ENCODE results near the gene SLC12A7.
"Not testable (repeated sequence)": the region's sequence is repeated elsewhere in the genome, so short reads cannot be mapped to it uniquely, and the experiment has no call there.

SLC12A7 gene

DNA sequence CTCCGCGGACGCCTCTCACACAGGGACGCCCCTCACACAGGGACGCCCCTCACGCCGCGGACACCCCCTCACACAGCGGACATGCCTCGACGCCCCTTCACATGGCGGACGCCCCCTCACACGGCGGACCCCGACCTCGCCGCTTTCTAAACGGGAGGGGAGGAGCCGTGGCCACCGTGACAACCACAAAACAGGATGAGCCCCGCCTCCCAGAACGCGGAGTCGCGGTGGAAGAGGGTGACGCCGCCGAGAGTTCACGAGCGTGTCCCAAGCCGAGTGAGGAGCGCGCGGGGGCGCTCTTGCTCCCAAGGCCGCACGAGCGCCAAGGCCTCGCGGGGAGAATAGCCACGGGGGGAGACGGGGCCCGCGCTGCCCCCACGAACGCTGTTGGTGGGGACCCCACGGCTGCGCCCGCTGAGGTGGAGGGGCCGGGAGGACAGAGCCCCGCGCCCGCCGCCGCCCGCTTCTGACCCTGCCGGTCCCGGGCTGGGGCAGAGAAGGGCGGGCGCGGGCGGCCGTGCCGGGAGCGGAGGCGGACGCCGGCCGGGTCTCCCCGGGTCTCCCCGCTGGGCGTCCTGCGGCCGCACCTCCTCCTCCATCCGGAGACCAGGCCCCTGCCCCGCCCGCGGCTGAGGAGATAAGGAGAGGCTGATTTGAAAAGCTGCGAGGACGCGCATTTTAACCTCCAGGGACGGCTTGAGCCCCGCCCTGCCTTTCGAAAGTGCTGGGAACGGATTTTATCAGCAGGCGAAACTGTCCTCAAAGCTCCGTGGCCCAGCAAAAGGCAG is 107.2 kb downstream of the SLC12A7 start:
- DNase-seq (ENCODE audit: low read depth): peak; percentile 39
- H3K4me3 ChIP-seq (ENCODE audit: low read length): peak overlapping the region; percentile 33
- TF ChIP-seq, protein P1, sequence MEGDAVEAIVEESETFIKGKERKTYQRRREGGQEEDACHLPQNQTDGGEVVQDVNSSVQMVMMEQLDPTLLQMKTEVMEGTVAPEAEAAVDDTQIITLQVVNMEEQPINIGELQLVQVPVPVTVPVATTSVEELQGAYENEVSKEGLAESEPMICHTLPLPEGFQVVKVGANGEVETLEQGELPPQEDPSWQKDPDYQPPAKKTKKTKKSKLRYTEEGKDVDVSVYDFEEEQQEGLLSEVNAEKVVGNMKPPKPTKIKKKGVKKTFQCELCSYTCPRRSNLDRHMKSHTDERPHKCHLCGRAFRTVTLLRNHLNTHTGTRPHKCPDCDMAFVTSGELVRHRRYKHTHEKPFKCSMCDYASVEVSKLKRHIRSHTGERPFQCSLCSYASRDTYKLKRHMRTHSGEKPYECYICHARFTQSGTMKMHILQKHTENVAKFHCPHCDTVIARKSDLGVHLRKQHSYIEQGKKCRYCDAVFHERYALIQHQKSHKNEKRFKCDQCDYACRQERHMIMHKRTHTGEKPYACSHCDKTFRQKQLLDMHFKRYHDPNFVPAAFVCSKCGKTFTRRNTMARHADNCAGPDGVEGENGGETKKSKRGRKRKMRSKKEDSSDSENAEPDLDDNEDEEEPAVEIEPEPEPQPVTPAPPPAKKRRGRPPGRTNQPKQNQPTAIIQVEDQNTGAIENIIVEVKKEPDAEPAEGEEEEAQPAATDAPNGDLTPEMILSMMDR (conservative IDR thresholded peaks at IDR 0.05; ENCODE audit: low read length): peak; percentile 40

DNA sequence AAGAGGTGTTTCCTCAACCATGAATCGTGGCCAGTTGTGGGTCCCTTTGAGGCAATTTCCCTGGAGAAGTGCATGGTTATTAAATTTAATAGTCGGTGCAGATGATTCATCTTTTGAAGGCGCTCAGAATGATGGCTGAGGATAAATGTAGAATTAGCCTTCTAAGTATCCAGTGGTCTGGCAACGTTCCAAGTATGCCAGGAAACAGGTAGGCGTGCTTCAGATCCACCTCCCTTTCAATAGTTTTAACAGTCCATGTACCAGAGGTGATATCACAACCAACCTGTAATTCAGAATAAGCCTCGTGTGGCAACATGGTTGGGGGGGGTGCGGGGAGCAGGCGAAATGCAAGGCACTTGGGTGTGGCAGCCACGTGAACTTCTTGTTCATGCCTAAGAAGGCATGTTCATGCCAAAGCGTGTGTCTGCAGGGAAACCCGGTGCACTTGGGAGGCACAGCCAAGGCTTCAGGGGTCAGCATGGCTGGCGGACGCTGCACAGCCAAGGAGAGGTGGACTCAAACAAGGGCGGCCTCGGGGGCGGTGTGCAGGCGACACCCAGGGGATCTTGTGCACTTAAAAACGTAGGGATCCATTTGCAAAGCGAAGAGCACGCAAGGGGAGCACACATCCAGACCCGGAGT is 108.4 kb downstream of the SLC12A7 start:
- no peak for DNase-seq (ENCODE audit: low read depth)
- TF ChIP-seq, protein P1 (conservative IDR thresholded peaks at IDR 0.05; ENCODE audit: low read length): no peak

DNA sequence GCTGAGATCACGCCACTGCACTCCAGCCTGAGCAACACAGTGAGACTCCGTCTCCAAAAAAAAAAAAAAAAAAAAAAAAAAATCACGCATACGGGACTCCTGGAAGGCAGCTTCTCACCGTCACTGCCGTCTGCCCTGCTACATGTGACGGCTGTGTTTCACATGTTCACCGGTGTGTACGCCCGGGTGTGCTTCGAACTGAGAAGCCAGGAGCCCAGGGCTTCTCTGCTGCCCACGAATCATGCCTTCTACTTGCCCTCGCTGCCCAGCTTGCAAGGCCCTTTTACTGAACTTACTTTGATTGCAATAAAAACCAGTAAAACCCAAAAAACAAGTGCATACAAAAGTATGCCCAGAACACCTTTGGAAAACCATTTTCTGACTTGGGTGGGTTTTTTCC is 109.0 kb downstream of the SLC12A7 start:
- TF ChIP-seq, protein P1 (conservative IDR thresholded peaks at IDR 0.05; ENCODE audit: low read length): no peak
- no peak for DNase-seq (ENCODE audit: low read depth)
- no peak overlapping the region for H3K4me3 ChIP-seq (ENCODE audit: low read length)

More for the DNA sequence above, 108.4 kb downstream of the SLC12A7 start:
- no peak overlapping the region for H3K4me3 ChIP-seq (ENCODE audit: low read length)

DNA sequence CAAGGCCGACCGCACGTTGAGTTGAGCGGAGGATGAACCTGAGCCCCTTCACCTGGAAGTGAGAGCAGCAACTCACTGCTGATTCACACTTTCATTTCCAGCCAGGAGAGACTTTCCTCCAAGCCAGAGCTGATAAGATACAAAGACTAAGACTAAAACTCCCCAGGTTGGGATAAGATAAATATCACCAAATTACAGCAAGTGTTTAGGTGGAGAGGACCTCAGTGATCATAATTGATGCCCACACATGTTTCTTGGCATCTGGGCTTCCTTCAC is 109.7 kb downstream of the SLC12A7 start:
- H3K4me3 ChIP-seq (ENCODE audit: low read length): no peak overlapping the region
- TF ChIP-seq, protein P1 (conservative IDR thresholded peaks at IDR 0.05; ENCODE audit: low read length): no peak
- no peak for DNase-seq (ENCODE audit: low read depth)

DNA sequence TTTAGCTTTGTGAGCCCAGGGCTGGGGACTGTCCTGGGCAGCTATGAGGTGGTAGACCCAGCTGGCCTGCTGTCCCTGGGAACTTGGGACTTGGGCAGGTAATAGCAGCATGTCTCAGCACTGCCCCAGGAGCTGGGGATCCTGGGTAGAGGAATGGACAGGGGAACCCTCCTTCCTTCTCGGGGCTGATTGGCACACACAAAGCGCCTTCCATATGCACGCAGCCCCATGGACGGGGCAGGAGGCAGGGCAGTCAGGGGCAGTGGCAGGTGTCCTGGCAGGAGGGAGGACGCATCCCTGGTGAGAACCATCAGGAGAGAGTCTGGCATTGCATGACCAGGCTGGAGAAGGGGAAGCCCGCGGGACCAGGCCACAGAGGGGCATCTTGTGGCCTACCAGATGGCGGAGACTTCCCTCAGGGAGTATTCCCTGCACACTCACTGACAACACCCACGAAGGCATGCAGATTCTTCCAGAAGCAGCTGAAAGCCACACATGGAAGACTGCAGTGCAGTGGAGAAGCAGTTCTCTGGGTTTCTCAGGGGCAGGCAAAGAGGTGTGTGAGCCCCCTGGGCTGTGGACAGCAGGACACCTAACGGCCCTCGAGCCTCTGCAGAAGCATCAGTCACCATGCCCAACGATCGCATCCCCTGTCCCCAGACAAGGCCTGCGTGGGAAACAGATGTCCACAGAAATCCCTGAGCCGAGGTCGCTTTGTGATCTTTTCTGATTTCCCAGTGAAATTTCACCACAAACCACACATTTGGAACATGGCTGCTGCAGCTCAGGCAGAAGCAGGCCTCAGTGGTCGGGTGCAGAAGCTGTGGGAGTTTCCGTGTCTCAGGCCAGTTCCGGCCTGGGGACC is 110.2 kb downstream of the SLC12A7 start:
- TF ChIP-seq, protein P1 (conservative IDR thresholded peaks at IDR 0.05; ENCODE audit: low read length): no peak
- no peak for DNase-seq (ENCODE audit: low read depth)

DNA sequence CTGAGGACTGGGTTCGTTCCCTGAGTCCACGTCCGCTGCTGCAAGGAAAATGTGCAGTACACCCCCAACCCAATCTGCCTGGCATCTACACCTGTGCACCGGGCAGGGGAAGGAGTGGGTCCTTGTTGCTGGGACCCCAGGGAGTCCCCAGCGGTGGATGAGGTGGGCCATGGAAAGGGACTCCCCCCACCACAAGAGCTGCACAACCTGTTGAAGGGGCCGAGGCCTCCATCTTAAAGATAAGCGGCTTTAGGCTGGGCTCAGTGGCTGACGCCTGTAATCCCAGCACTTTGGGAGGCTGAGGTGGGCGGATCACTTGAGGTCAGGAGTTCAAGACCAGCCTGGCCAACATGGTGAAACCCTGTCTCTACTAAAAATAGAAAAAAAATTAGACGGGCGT is 111.0 kb downstream of the SLC12A7 start:
- not testable (repeated sequence) for DNase-seq (ENCODE audit: low read depth); H3K4me3 ChIP-seq (ENCODE audit: low read length)

More for the DNA sequence above, 110.2 kb downstream of the SLC12A7 start:
- H3K4me3 ChIP-seq (ENCODE audit: low read length): no peak overlapping the region
